Measurements from ENCODE around the gene NUDT8.
"Not testable (repeated sequence)": the region's sequence is repeated elsewhere in the genome, so short reads cannot be mapped to it uniquely, and the experiment has no call there.

NUDT8 gene

DNA sequence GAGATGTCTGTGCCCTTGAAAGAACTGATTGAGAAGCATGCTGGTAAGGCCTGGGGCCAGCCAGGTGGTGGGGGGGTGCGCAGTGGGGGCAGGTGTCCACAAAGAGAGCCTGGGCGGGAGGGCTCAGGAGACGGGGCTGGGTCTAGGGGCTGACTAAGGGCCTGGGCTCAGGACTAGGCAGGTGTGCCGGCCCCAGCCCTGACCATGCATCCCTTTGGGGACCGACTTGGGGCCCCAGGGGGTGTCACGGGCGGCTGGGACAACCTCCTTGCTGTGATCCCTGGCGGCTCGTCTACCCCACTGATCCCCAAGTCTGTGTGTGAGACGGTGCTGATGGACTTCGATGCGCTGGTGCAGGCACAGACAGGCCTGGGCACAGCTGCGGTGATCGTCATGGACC is 18.6 kb downstream of the NUDT8 start:
- no peak for DNase-seq

DNA sequence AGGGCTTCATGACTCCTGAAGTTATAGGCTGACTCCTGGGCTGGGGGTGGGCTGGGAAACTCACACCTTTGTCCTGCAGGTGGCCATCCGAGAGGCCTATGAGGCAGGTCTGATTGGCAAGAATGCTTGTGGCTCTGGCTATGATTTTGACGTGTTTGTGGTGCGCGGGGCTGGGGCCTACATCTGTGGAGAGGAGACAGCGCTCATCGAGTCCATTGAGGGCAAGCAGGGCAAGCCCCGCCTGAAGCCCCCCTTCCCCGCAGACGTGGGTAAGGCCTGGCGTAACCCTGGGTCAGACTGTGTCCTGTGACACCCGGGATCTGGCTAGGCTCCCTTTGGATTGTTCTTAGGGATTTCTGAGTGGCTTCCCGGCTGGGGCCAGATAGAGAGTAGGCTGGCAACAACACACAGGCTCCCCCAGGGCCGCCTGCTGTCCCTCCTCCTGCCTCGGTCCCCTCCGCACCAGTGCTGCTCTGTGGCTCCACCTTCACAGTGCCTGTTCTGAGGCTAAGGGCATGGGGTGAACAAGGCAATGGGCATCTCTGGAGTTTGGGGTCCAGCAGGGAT is 19.4 kb downstream of the NUDT8 start:
- no peak for DNase-seq

DNA sequence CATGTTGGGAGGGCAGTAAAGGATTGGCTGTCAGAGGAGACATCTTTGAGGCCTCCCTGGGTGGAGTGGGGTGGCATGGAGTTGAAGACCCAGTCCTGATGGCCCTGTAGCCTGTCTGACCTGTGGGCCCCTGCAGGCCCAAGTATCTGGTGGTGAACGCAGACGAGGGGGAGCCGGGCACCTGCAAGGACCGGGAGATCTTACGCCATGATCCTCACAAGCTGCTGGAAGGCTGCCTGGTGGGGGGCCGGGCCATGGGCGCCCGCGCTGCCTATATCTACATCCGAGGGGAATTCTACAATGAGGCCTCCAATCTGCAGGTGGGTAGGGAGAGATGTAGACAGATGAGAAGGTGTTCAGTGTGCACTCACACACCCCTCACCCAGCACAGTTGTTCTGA is 20.4 kb downstream of the NUDT8 start:
- no peak for DNase-seq

DNA sequence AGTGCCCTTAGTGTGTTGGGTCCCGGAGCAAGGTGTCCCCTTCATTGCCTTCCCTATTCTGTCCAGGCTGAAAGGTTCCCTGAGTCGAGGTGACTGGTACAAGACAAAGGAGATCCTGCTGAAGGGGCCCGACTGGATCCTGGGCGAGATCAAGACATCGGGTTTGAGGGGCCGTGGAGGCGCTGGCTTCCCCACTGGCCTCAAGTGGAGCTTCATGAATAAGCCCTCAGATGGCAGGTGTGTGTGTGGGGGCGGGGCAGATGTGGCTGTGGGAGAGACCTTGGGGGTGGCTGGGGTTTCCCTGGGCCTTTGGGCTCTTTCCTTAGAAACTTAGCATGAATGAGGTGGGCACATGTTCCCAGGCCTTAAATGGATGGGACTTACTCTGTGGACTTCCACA is 21.3 kb downstream of the NUDT8 start:
- no peak for DNase-seq

DNA sequence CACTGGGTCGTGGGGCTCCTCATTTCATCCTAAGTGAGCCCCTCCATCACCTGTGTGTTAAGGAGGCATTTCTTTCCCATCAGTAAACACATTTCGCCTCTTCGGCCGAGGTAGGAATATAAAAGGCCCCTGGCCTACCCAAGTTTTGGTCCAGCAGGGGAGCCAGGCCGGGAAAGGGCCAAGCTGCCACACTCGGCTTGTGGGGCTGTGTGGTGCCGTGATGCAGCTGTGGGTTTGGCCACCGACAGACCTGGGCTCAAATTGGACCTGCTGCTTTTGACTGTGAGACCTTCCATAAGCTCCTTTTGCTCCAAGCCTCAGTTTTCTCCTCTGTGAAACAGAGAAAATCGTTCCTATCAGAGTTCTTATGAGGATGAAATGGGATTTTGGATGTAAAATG is 22.2 kb downstream of the NUDT8 start:
- DNase-seq, result no peak

DNA sequence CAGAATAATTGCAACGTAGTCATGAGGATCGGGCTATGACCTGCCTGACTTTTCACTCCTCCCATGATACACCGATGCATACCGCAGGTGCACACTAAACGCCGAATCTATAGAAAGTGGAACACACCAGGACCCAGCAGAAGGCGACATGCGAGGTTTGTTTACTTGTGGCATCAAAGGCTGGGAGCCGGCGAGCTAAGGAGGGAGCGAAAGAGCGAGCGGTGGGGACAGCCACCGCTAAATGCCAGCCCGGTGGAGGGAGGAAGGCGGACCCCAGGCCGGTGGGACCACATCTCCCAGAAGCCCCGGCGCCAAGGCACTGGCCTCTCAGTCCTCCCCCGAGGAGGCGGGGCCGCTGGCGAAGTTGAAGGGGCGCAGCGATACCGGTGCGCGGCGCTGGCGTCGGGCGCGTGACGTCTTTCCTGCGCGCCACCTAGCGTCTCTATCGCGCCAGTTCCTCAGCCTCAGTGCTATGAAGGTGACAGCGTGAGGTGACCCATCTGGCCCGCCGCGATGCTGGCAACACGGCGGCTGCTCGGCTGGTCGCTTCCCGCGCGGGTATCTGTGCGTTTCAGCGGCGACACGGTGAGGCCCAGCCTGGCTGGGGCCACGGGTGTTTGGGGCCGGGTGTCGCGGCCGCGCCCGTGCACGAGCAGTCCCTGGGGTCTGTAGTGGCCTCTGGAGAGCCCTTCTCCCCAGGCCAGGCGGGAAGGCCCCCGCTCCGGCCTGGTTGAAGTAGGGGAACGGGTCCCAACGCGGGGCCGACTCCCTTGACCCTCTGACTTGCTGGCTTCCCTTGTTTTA is 23.0 kb downstream of the NUDT8 start, which contains the start of gene NDUFV1:
TSS of gene NDUFV1 (plus strand) at position 445 of the 804 bp plus-strand sequence. CDS start at position 514, 69 bp downstream.
- DNase-seq, result peak; percentile 96

DNA sequence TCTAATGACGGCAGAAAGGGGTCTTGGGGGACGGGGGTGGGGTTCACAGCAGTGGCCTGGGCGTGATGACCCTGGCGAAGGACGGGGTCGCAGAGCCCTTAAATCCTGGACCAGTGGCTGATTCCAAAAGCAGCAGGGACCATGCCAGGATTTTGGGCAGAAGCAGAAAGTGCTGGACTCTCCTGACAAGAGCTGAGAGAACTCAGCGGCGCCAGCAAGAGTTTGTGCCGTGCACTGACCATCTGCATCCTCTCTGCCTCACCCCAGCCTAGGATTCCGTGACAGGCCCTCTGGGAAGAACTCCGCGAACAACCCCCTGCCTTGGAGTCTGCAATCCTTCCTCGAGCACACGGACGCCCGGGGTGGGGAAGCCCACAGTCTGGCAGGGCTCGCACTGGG is 23.6 kb downstream of the NUDT8 start:
- no peak for DNase-seq

DNA sequence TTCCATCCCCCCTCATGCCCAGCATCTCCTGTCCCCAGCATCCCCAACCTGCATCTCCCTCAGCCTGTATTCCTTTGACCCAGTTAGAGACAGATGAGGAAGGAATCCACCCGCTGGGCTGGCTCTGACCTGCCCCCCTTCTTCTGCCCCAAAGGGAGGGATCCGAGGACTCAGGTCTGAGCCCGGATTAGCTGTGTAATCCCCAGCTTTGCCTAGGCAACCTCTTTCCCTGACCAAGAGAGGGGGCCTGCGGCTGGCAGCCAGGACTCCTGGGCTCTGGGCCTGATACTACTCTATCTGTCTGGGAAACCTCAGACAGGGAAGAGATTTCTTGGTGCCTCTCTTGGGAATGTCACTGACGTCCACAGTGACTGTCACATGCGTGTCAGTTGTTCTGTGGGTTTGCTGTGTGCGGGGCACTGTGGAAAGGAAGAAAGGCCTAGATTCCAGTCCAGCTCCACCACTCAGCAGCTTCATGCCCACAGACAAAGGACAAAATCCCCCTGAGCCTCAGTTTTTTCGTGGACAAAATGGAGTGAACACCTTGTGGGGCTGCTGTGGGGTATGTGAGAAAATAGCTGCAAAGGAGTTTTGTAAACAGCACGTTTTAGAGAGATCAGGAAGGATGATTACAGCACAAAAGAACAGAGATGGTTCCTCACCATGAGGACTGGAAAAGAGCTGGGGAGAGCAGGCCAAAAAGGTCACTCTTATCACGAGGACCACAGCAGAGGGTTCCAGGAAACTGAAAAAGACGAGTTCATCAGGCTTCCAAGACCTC is 24.3 kb downstream of the NUDT8 start:
- no peak for DNase-seq

DNA sequence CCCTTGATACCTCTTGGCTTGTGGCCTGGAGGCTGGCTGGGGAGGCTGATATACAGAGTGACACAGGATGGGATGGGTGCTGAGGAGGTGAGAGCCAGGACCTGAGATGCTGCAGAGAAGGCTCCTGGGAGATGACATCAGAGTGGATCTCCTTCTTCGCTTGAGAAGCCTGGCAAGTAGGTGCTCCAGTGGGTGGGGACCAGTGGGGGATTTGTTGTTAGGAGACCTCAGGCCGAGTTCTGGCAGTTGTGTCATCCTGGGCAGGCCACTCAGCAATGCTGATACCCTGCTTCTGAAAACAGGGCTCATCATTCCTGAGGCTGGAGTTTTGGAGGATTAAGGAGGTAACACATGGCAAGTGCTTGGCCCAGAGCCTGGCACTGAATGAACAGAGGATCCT is 24.9 kb downstream of the NUDT8 start:
- no peak for DNase-seq

DNA sequence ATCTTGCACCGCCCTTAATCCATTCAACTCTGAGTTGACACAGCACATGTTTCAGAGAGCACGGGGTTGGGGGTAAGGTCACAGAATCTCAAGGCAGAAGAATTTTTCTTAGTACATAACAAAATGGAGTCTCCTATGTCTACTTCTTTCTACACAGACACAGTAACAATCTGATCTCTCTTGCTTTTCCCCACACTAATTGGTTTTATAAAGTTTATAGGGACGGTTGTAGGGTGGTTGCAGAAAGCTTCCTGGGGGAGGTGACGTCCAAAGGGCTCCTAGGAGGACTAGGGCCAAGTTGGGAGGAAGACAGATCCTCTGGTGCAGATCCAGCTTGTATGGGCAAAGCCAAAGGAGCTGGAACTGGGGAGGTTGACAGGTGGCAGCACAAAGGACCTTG is 25.6 kb downstream of the NUDT8 start:
- not testable (repeated sequence) for DNase-seq

DNA sequence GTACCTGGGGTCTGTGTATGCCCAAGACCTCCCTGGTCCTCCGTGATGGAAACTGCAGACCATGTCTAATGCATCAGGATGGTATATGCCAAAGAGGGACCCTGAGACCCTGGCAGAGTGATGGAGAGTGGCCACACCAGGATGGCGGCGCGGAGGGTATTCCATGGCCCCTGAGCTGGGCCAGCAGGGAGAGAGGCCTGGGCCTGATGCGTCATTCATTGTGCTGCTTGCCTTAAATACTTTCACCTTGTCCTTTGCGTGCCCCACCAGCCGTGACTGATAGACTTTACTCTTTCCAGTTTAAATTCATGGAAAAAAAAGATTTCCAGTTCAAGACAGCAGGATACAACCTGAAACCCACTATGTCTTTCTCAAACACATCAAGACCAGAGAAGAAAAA is 28.6 kb downstream of the NUDT8 start:
- DNase-seq, result no peak

DNA sequence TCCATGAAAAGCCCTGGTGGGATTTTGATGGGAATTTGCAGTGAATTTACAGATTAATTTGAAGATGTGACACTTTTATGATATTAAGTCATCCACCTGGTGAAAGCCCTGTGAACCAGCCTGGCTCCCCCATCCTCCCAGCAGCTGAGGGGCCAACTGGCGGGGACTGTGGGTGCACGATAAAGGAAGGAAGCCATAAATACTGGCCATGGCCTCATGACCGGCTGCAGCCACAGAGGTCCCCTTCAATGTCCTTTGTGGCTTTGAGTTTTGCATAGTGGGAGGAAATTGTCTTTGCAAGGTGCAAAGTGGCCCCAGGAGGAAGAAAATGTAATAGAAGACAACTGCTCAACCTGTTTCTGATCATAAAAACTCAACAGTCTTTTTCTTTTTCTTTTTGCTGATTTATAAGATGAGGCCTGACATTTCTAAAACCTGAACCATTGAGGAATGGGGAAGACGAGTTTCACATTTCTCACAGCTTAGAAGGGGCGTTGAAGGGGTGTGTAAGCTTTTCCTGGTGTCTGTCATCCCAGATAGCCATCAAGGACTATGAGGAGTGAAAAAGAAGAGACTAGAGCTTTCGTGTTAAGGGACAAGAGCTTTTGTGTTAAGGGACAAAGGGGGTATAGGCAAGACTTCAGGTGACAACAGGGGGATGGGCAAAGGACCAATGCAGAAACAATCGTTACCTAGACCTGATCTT is 29.3 kb downstream of the NUDT8 start:
- no peak for DNase-seq

DNA sequence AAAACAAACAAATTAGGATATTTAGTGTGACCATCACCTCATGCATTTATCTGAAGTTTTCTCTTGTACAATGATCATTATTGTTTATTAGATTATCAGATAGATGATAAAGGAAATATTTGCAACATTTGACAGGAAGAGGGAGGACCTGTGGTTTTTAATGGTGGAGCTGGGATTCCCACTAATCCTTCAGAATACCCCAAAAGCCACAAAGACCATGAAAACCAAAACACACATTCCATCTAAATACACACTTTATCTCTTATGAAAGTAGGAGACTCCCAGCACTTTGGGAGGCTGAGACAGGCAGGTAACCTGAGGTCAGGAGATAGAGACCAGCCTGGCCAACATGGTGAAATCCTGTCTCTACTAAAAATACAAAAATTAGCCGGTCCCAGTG is 30.6 kb downstream of the NUDT8 start:
- DNase-seq, result no peak

DNA sequence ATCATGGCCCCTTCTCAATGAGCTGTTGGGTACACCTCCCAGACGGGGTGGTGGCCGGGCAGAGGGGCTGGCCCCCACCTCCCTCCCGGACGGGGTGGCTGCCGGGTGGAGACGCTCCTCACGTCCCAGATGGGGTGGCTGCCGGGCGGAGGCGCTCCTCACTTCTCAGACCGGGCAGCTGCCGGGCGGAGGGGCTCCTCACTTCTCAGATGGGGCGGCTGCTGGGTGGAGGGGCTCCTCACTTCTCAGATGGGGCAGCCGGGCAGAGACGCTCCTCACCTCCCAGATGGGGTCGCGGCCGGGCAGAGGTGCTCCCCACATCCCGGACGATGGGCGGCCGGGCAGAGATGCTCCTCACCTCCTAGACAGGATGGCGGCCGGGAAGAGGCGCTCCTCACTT is 31.8 kb downstream of the NUDT8 start:
- not testable (repeated sequence) for DNase-seq

DNA sequence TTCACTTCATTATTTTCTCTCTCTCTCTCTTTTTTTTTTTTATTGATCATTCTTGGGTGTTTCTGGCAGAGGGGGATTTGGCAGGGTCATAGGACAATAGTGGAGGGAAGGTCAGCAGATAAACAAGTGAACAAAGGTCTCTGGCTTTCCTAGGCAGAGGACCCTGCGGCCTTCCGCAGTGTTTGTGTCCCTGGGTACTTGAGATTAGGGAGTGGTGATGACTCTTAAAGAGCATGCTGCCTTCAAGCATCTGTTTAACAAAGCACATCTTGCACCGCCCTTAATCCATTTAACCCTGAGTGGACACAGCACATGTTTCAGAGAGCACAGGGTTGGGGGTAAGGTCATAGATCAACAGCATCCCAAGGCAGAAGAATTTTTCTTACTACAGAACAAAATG is 32.3 kb downstream of the NUDT8 start:
- DNase-seq, result not testable (repeated sequence)

DNA sequence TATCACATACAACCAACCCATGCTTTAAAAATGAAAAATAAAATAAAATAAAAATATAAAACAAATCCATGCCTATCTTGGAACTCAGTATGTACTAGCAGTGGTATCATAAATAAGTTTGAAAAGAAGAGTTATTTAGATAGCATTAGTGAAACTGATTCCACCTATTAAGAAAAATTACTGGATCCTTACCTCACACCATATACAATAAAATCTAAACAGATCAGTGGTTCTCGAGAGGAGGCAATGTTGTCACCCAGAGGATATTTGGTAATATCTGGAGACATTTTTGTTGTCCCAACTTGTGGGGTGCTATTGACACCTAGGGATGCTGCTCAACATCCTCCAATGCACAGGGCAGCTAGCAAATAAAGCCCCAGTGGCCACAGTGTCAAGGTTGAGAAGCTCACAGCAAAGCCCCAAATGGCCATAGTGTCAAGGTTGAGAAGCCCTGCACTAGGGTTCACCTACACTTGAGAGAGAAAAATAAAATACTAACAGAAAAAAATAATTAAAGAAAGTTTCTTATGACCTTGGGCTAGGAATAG is 32.9 kb downstream of the NUDT8 start:
- DNase-seq, result no peak

DNA sequence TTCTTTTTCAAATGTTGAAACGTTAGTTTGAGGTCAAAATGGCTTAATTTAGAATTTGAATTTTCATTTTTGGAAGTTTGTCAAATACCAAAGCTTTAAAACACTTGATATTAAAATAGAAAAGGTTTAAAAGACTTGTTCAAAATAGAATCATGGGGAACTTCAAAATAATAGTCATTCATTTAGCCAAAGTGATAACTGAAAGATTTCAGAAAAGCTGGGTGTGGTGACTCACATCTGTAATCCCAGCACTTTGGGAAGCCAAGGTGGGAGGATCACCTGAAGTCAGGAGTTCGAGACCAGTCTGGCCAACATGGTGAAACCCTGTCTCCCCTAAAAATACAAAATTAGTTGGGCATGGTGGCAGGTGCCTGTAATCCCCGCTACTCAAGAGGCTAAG is 35.3 kb downstream of the NUDT8 start:
- DNase-seq, result no peak

DNA sequence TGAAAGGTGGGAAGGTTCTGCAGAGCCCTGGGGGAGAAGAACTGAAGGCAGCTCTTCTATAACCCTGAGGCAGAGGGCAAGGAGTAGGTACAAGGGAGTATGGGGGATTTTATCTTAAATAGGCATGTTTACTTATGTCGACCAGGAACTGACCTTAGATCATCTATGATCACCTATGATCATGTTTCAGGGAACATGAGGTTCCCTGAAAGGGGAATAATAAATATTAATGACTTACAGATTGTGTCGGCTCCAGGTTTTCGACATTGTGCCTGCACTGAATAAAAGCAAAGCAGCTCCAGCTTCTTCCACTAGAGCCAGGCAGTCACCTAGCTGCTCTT is 36.2 kb downstream of the NUDT8 start:
- DNase-seq, result no peak

DNA sequence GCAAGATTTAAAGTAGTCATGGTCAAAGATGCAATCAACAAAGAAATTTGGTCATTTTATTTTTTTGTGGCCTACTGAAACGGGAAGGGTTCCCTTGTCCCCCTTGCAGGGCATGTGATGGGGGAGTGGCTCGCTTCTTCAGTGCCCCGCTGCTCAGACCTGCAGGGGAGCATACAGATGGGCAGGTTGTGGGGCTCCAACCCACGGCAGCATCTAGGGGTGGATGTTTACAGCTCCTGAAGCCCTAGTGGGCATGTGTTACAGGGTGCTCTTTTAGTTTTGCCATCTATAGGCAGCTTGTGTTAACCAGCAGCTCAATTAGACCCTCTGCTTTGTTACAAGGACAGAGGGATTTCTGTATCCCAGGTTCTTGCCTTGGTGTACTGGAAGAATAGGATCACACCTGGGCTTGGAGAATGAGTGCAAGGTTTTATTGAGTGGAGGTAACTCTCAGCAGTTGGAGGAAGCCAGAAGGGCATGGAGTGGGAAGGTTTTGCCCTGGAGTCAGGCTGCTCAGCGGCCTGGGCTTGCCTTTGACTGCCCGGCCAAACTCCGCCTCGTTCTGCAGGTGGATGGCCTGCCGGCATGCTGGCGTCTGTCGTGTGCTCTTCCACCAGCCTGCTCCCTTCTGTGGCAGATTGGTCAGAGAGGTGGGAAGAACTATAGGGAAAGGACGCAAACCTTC is 36.7 kb downstream of the NUDT8 start:
- DNase-seq, result no peak

DNA sequence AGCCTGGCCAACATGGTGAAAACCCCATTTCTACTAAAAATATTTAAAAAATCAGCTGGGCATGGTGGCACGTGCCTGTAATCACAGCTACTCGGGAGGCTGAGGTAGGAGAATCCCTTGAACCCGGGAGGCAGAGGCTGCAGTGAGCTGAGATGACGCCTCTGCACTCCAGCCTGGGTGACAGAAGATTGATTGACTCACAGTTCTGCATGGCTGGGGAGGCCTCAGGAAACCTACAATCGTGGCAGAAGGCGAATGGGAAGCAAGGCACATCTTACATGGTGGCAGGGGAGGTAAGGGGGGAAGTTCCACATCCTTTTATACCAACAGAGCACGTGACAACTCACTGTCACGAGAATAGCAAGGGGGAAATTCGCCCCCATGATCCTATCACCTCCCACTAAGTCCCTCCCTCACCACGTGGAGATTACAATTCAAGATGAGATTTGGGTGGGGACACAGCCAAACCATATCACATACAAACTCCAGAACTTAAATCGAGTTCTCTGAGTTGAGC is 40.8 kb downstream of the NUDT8 start:
- DNase-seq, result not testable (repeated sequence)

DNA sequence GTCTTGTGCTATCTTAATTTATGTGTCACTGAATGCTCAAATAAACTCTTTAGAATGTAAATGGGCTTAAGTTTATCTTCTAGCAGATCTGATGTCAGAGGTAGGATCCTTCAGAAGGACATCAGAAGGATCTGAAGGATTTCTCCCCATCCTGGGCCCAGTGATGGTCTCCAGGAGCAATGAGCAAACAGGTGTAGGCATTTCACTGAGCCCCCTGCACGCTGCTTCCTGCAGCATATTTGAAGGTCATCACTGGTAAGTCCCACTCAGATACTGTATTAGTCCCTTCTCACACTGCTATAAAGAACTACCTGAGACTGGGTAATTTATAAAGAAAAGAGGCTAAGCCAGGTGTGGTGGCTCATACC is 41.6 kb downstream of the NUDT8 start:
- DNase-seq, result no peak

DNA sequence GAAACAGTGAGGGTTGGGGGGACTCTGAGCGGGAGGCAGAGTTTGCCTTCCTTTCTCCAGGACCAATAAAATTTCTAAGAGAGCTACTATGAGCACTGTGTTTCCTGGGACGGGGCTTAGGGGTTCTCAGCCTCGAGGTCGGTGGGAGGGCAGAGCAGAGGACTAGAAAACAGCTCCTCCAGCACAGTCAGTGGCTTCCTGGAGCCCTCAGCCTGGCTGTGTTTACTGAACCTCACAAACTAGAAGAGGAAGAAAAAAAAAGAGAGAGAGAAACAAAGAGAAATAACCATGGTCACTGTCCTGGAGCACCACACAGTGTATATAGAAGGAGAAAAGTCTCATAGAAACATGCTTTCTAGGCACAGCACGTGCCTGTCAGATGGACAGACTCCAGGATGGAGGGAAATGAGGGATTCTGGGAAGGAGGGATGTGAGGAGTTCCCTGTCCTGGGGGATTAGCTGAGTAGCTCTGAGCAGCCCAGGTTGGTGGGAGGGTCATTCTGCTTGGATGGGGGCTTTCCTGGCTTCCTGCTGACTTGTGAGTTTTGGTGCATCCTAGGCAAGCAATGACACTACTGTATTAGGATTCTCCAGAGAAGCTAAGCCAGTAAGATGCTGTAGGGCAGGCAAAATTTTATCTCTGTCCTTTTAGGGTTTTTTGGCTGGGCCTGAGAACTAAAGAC is 43.0 kb downstream of the NUDT8 start:
- no peak for DNase-seq

All from CD4-positive, alpha-beta T cell treated with Interleukin-12 subunit alpha and Interleukin-12 subunit beta, for 1 hour (primary cell).